CD4-positive, alpha-beta T cell treated with Interleukin-4 for 4 hours (primary cell): ENCODE results near the gene WDSUB1.

Experiments
- DNase-seq: peaks from one replicate; pipeline ENCODE4 v3.0.0-alpha.2; 2020

WDSUB1 gene

DNA sequence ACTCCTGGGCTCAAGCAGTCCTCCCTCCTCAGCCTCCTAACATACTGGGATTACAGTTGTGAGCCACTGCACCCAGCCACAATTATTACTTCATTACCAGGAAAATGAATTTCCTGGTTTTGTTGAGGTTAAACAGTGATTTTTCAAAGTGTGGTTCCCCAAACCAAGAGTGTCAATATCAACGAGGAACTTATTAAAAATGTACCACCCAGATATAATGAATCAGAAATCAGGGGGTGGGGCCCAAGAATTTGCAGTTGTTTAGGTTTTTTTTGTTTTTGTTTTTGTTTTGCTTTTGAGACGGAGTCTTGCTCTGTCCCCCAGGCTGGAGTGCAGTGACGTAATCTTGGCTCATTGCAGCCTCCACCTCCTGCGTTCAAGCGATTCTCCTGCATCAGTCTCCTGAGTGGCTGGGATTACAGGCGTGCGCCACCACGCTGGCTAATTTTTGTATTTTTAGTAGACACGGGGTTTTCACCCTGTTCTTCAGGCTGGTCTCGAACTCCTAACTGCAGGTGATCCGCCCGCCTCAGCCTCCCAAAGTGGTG lies 94.1 kb downstream of the WDSUB1 start:
- DNase-seq: no peak

- no peak for DNase-seq
Measured at GRCh38 chr2:159188449-159188848, 98.1 kb downstream of the WDSUB1 start.

DNA sequence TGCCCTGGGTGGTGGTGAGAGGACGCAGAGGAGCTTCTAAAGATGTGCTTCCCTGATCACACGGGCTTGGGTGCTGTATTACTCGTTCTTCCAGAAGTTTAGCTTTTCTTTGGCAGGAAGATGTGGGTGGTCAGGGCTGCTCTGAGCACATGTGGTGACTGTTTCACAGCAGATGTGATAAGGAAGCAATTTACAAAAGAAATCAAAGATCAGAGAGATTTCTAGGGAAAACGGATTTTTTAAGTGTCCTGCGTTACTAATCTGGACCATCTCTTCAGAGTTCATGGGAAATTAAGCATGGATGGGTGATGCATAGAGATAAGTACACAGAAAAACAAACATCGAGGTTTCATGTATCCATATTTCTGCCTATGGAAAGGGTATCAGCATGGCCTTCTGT lies 99.4 kb downstream of the WDSUB1 start:
- DNase-seq: no peak

DNA sequence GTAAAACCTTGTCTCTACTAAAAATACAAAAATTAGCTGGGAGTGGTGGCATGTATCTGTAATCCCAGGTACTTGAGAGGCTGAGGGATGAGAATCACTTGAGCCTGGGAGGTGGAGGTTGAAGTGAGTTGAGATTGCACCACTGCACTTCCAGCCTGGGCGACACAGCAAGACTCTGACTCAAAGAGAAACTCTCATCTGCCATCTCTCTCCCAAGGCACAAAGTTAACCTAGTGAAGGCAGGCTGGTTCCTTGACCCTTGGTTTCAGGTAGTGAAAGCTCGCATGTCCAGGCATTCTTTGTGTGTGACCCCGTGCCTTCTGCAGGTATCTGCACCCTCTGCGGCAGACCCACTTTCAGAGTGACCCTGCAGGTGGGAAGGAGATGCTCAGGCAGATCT lies 100.0 kb downstream of the WDSUB1 start:
- DNase-seq: no peak
